Endothelial cell of umbilical vein (primary cell): ENCODE measurements around the gene HSH2D. TPM values are rescaled to one million over a fixed set of nuclear protein-coding genes. Genes with fewer than 3 reads are reported as not detected.

ENCODE experiments used
- BruUV-seq: library from RNA; stranded (reverse); fragments of 400-500 nt; replicated peaks from 2 replicates; lab custom pipeline; 2021; lab: Mats Ljungman, UMichigan
- CTCF ChIA-PET: fragments of 300-600, 350-600 bp; sonication (Branson Sonifier 250); formaldehyde crosslinking; loops from one replicate; lab custom pipeline; 2021; ENCODE audit warnings: antibody characterized with exemption, inconsistent platforms; lab: Charles Lee
- POLR2A ChIA-PET: fragments of 300-600, 350-600 bp; sonication (Branson Sonifier 250); formaldehyde crosslinking; loops from one replicate; lab custom pipeline; 2021; ENCODE audit warnings: antibody characterized with exemption, inconsistent platforms; lab: Charles Lee
- DNase-seq: peaks from one replicate; pipeline ENCODE4 v3.0.0-alpha.2; 2011; ENCODE audit warnings: low read depth, low spot score
- FAIRE-seq: peaks from 2 replicates; lab custom pipeline; 2011; peaks lifted over from hg19 to GRCh38; lab: Jason Lieb, UNC
- H2AFZ ChIP-seq: 2 replicates; pipeline ENCODE4 v1.6.0; 2012; ENCODE audit warnings: low read depth, low read length, control low read depth, inconsistent platforms
- H3K27ac ChIP-seq: 2 replicates; pipeline ENCODE4 v1.5.1; 2011; ENCODE audit warnings: low read depth, mild to moderate bottlenecking, control low read depth, low read length, moderate library complexity; ENCODE audit not compliant: insufficient read depth
- H3K27me3 ChIP-seq, 2 experiments: 2 replicates each; pipeline versions ENCODE4 v1.6.0 to v1.6.1; 2011; ENCODE audit warnings: low read length in 2 of 2, mixed read lengths in 1 of 2; ENCODE audit not compliant: control insufficient read depth in 2 of 2, insufficient read depth in 2 of 2
- H3K36me3 ChIP-seq, 2 experiments: 2 replicates in 1 of 2; 3 replicates in 1 of 2; pipeline ENCODE4 v1.5.1; 2011; ENCODE audit warnings: low read length in 2 of 2, mild to moderate bottlenecking in 1 of 2, moderate library complexity in 1 of 2; ENCODE audit not compliant: control insufficient read depth in 2 of 2, insufficient read depth in 2 of 2; ENCODE audit errors: extremely low read depth in 1 of 2
- H3K4me1 ChIP-seq: 3 replicates; pipeline ENCODE4 v1.5.1; 2011; ENCODE audit warnings: mild to moderate bottlenecking, low read length; ENCODE audit not compliant: control insufficient read depth, insufficient read depth; ENCODE audit errors: extremely low read depth
- H3K4me2 ChIP-seq: 2 replicates; pipeline ENCODE4 v1.6.1; 2011; ENCODE audit warnings: low read length, control low read depth, mixed read lengths; ENCODE audit not compliant: insufficient read depth
- H3K4me3 ChIP-seq, 3 experiments: fragments of 200-600 bp in 1 of 3; sonication (generic), shearing (Covaris generic) in 1 of 3; replicated peaks in 1 of 3; 2 replicates each; pipeline ENCODE4 v1.5.1; 2011 to 2016; ENCODE audit warnings: control low read depth in 3 of 3, low read length in 3 of 3, mild to moderate bottlenecking in 2 of 3, inconsistent platforms in 1 of 3, low read depth in 1 of 3, moderate library complexity in 1 of 3; ENCODE audit not compliant: insufficient read depth in 1 of 3
- H3K79me2 ChIP-seq: 2 replicates; pipeline ENCODE4 v1.6.0; 2012; ENCODE audit warnings: low read length, inconsistent platforms; ENCODE audit not compliant: control insufficient read depth, insufficient read depth
- H3K9ac ChIP-seq: replicated peaks from 2 replicates; pipeline ENCODE3; 2011; ENCODE audit warnings: low read length, control low read depth; ENCODE audit not compliant: insufficient read depth; ENCODE audit errors: extremely low read depth
- H3K9me1 ChIP-seq: replicated peaks from 3 replicates; pipeline ENCODE4 v1.6.0; 2011; ENCODE audit warnings: mild to moderate bottlenecking, low read length; ENCODE audit not compliant: control insufficient read depth, insufficient read depth; ENCODE audit errors: extremely low read depth
- H3K9me3 ChIP-seq: replicated peaks from 2 replicates; pipeline ENCODE4 v1.5.1; 2012; ENCODE audit warnings: low read length, inconsistent platforms; ENCODE audit not compliant: control insufficient read depth, insufficient read depth
- H4K20me1 ChIP-seq: replicated peaks from 2 replicates; pipeline ENCODE3; 2011; ENCODE audit warnings: mild to moderate bottlenecking, low read length; ENCODE audit not compliant: control insufficient read depth, insufficient read depth; ENCODE audit errors: extremely low read depth
- EZH2 ChIP-seq: IDR thresholded peaks from 2 replicates; pipeline ENCODE4 v1.6.1; 2012; ENCODE audit warnings: borderline replicate concordance, low read depth, mild to moderate bottlenecking, moderate library complexity, low read length, inconsistent platforms; ENCODE audit not compliant: severe bottlenecking
- FOS ChIP-seq: IDR thresholded peaks from 2 replicates; pipeline ENCODE4 v1.6.1; 2011; ENCODE audit warnings: mild to moderate bottlenecking, low read length, moderate library complexity, borderline replicate concordance; ENCODE audit not compliant: insufficient read depth
- GATA2 ChIP-seq: IDR thresholded peaks from 2 replicates; pipeline ENCODE4 v1.7.0; 2011; ENCODE audit warnings: low read depth, mild to moderate bottlenecking, moderate library complexity, mixed read lengths, low read length; ENCODE audit not compliant: insufficient read length, insufficient read depth
- JUN ChIP-seq: IDR thresholded peaks from 2 replicates; pipeline ENCODE4 v1.6.1; 2011; ENCODE audit warnings: borderline replicate concordance, low read depth; ENCODE audit not compliant: insufficient read length, insufficient read depth
- MYC ChIP-seq: IDR thresholded peaks from one replicate; pipeline ENCODE4 v1.6.1; 2011; ENCODE audit warnings: mild to moderate bottlenecking, low read depth, low read length
- POLR2A ChIP-seq: IDR thresholded peaks from 2 replicates; pipeline ENCODE4 v1.6.1; 2012; ENCODE audit warnings: low read depth, mild to moderate bottlenecking, control low read depth, low read length
- POLR2AphosphoS5 ChIP-seq: IDR thresholded peaks from 2 replicates; pipeline ENCODE4 v1.6.1; 2012; ENCODE audit warnings: low read depth, mild to moderate bottlenecking, control low read depth, low read length, moderate library complexity; ENCODE audit not compliant: insufficient read depth
- dilution Hi-C: fragments of 300-500 bp; cut with MboI; formaldehyde crosslinking; loops from one replicate; pipeline ENCODE4 v1.15.0; 2019; ENCODE audit warnings: low sequenced_read_pairs; ENCODE audit not compliant: extremely low pct_ligation_motif_present
- intact Hi-C: fragments of 100-400 bp; cut with micrococcal nuclease; formaldehyde crosslinking; loops from one replicate; pipeline ENCODE4 v1.10.0; 2022
- polyA plus RNA-seq, 4 experiments: library from polyadenylated mRNA; depleted of rRNA in 3 of 4; stranded (reverse) in 3 of 4; unstranded in 1 of 4; fragments of >200 nt; gene quantifications; 2 replicates each; pipeline versions ENCODE4 v1.2.1 to v1.2.3, GENCODE V29; 2011 to 2012; ENCODE audit warnings: missing spikeins in 1 of 4
- total RNA-seq: library from RNA; stranded (reverse); gene quantifications from 2 replicates; pipeline ENCODE4 v1.2.3, GENCODE V29; 2021
- TF ChIP-seq, protein P1 (sequence below): IDR thresholded peaks from 2 replicates; pipeline ENCODE4 v1.6.1; 2011; ENCODE audit not compliant: insufficient read depth, insufficient read length

Gene HSH2D
- total and polyA plus RNA-seq, 2 donors (not counting 3 experiments of a cell fraction or from before 2014, with no cell fraction given), result not detected

DNA sequence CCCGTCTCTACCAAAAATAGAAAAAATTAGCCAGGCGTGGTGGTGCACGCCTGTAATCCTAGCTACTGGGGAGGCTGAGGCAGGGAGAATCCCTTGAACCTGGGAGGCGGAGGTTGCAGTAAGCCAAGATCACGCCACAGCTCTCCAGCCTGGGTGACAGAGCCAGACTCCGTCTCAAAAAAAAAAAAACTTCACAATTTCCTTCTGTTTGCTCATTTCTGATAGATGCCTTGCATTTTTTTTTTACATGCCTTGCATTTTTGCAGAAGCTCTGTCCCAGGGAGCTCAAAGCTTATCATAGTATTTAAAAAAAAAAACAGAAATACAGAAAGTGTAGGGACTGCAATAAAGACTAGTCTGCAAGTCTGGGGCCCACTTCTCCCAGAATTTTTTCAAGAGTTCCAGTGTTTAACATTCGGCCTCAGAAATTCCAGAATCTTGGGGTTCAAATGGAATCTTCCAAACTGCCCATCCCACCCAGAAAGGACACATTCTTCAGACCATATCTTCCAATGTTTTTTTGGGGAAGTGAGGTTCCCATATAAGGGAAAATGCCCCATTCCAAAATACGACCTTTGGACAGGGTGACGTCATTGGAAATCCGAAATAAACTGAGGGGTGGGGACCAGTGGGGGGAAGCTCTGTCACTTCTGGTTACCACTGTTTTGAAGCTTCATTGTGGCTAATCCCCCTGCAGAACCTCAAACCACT lies 49.0 kb upstream of the HSH2D start:
- TF ChIP-seq POLR2AphosphoS5 (no peak), POLR2A (no peak), FOS (no peak), MYC (no peak), EZH2 (no peak), JUN (no peak), GATA2 (no peak)
- TF ChIP-seq, protein P1, sequence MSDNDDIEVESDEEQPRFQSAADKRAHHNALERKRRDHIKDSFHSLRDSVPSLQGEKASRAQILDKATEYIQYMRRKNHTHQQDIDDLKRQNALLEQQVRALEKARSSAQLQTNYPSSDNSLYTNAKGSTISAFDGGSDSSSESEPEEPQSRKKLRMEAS, result no peak
- no peak overlapping the region for H3K4me3 ChIP-seq

More for the DNA sequence above, 49.0 kb upstream of the HSH2D start:
- H3K9ac ChIP-seq, result no peak overlapping the region
- peaks cover 37 to 56% of the 10 kb centered on the region in 2 experiments for H3K36me3 ChIP-seq
- H3K9me1 ChIP-seq, result no peaks in the 10 kb centered on the region
- DNase-seq (no peak), FAIRE-seq (no peak)
- H3K27ac ChIP-seq, result no peak overlapping the region
- peaks cover 13% of the 10 kb centered on the region for H3K4me1 ChIP-seq
- H4K20me1 ChIP-seq, result peaks cover 3% of the 10 kb centered on the region
- dilution Hi-C loops, result no loop called here
- no peaks in the 10 kb centered on the region for H3K27me3 ChIP-seq
- H3K4me2 ChIP-seq, result no peak overlapping the region
- H3K79me2 ChIP-seq, result peaks cover 44% of the 10 kb centered on the region
- H2AFZ ChIP-seq, result no peak overlapping the region
- POLR2A ChIA-PET, result interaction anchor here (1.3 kb wide), 1 partner anchor 9 kb away, joined by 5 read pairs; no protein-coding TSS in a partner anchor
- intact Hi-C loops, result no loop called here
- BruUV-seq, result no TSS peak
- no peaks in the 10 kb centered on the region for H3K9me3 ChIP-seq
- CTCF ChIA-PET, result interaction anchor here (1.3 to 4.1 kb wide), 5 partner anchors 9 to 53 kb away, joined by 4 to 39 read pairs (median 9); no protein-coding TSS in a partner anchor
